ENCODE data around the gene MMEL1.
"Not testable (repeated sequence)": the region's sequence is repeated elsewhere in the genome, so short reads cannot be mapped to it uniquely, and the experiment has no call there.

MMEL1 gene

GRCh38 chr1:2554621-2555387, 78.0 kb downstream of the MMEL1 start:
- DNase-seq: no peak

- DNase-seq: no peak
Observed at GRCh38 chr1:2553871-2554620, 78.8 kb downstream of the MMEL1 start.

- not testable (repeated sequence) for DNase-seq
Observed at GRCh38 chr1:2553076-2553475, 79.7 kb downstream of the MMEL1 start.

- no peak for DNase-seq
Observed at GRCh38 chr1:2552189-2552588, 80.6 kb downstream of the MMEL1 start.

- DNase-seq: not testable (repeated sequence)
Observed at GRCh38 chr1:2551544-2551943, 81.3 kb downstream of the MMEL1 start.

- not testable (repeated sequence) for DNase-seq
Observed at GRCh38 chr1:2550309-2550861, 82.4 kb downstream of the MMEL1 start.

GRCh38 chr1:2549367-2550029, 83.3 kb downstream of the MMEL1 start:
- DNase-seq: not testable (repeated sequence)

GRCh38 chr1:2548068-2548589, 84.7 kb downstream of the MMEL1 start:
- peak; percentile 52 for DNase-seq

GRCh38 chr1:2547210-2548067, 85.4 kb downstream of the MMEL1 start:
- no peak for DNase-seq

GRCh38 chr1:2546515-2547209, 86.2 kb downstream of the MMEL1 start:
- DNase-seq: peak; percentile 76

GRCh38 chr1:2545754-2546514, 86.9 kb downstream of the MMEL1 start:
- peak; percentile 89 for DNase-seq

GRCh38 chr1:2544875-2545640, 87.8 kb downstream of the MMEL1 start:
- no peak for DNase-seq

GRCh38 chr1:2544093-2544874, 88.5 kb downstream of the MMEL1 start:
- no peak for DNase-seq

GRCh38 chr1:2543543-2544092, 89.2 kb downstream of the MMEL1 start:
- no peak for DNase-seq

- no peak for DNase-seq
Observed at GRCh38 chr1:2542246-2542915, 90.4 kb downstream of the MMEL1 start.

GRCh38 chr1:2541619-2542245, 91.1 kb downstream of the MMEL1 start:
- DNase-seq: no peak

GRCh38 chr1:2540816-2541492, 91.9 kb downstream of the MMEL1 start:
- no peak for DNase-seq

Data from activated gamma-delta T cell (primary cell).